Activated naive CD4-positive, alpha-beta T cell treated with anti-CD3 and anti-CD28 coated beads, Interleukin-2, amount 50 U/mL, for 16 hours (primary cell): ENCODE results near the gene CPNE6.
A peak's percentile ranks its signal among the peaks of the same experiment; 100 is the strongest.
"Not testable (repeated sequence)": the region's sequence is repeated elsewhere in the genome, so short reads cannot be mapped to it uniquely, and the experiment has no call there.

Experiments
- DNase-seq: peaks from one replicate; pipeline ENCODE4 v3.0.0-alpha.2; 2020

The CPNE6 gene

GRCh38 chr14:24088095-24088494, 16.7 kb downstream of the CPNE6 start:
- no peak for DNase-seq

- no peak for DNase-seq
Measured at GRCh38 chr14:24089890-24090289, 18.5 kb downstream of the CPNE6 start.

GRCh38 chr14:24092110-24092504, 20.7 kb downstream of the CPNE6 start:
- DNase-seq, result no peak

GRCh38 chr14:24092505-24093206, 21.3 kb downstream of the CPNE6 start:
- no peak for DNase-seq

- DNase-seq, result no peak
Measured at GRCh38 chr14:24093207-24093900, 22.0 kb downstream of the CPNE6 start.

- peak; percentile 91 for DNase-seq
Measured at GRCh38 chr14:24093901-24094840, 22.8 kb downstream of the CPNE6 start, which contains the start of gene PCK2. PCK2 (plus strand) TSS chr14:24094311; CDS start chr14:24094406, 95 bp downstream.

- DNase-seq, result peak; percentile 28
Measured at GRCh38 chr14:24094841-24095270, 23.5 kb downstream of the CPNE6 start.

- DNase-seq, result peak; percentile 62
Measured at GRCh38 chr14:24095271-24096068, 24.1 kb downstream of the CPNE6 start.

- no peak for DNase-seq
Measured at GRCh38 chr14:24096545-24097181, 25.3 kb downstream of the CPNE6 start.

- no peak for DNase-seq
Measured at GRCh38 chr14:24098229-24098926, 27.0 kb downstream of the CPNE6 start.

GRCh38 chr14:24098927-24099813, 27.8 kb downstream of the CPNE6 start:
- DNase-seq, result no peak

- DNase-seq, result no peak
Measured at GRCh38 chr14:24100197-24100981, 29.0 kb downstream of the CPNE6 start.

GRCh38 chr14:24100982-24101494, 29.7 kb downstream of the CPNE6 start:
- DNase-seq, result no peak

GRCh38 chr14:24102357-24103048, 31.1 kb downstream of the CPNE6 start:
- DNase-seq, result no peak

GRCh38 chr14:24103451-24103850, 32.1 kb downstream of the CPNE6 start:
- no peak for DNase-seq

GRCh38 chr14:24105609-24106239, 34.4 kb downstream of the CPNE6 start:
- DNase-seq, result not testable (repeated sequence)

GRCh38 chr14:24106672-24107271, 35.4 kb downstream of the CPNE6 start:
- no peak for DNase-seq
